HepG2 (cell line): ENCODE measurements around the gene TUBA1C. TPM values are rescaled to one million over a fixed set of nuclear protein-coding genes. Genes with fewer than 3 reads are reported as not detected.

Experiments
- ATAC-seq: fragments of 200-7000 bp; cut with Tn5 transposase; 3 replicates; pipeline ENCODE4 v1.9.1; 2020; ENCODE audit warnings: mild to moderate bottlenecking, moderate library complexity
- BruUV-seq: library from RNA; stranded (reverse); fragments of 400-500 nt; replicated peaks from 2 replicates; lab custom pipeline; 2021; lab: Mats Ljungman, UMichigan
- CTCF ChIA-PET: fragments of 300-600 bp; formaldehyde crosslinking; extraction: SDS; loops from one replicate; lab custom pipeline; 2021; ENCODE audit warnings: low total read pairs, inconsistent platforms, low intra/inter-chr PET ratio; lab: Yijun Ruan, JAX
- POLR2A ChIA-PET: fragments of 350-600 bp; sonication (Branson Sonifier 250); formaldehyde crosslinking; loops from one replicate; lab custom pipeline; 2020; ENCODE audit warnings: antibody characterized with exemption, inconsistent platforms; lab: Yijun Ruan, JAX
- DNase-seq: peaks from one replicate; pipeline ENCODE4 v3.0.0-alpha.2; 2015; ENCODE audit warnings: low spot score
- FAIRE-seq: peaks from 3 replicates; lab custom pipeline; 2011; peaks lifted over from hg19 to GRCh38; lab: Jason Lieb, UNC
- H2AFZ ChIP-seq: one replicate; pipeline ENCODE4 v1.6.1; 2011; ENCODE audit warnings: low read length, inconsistent platforms
- H3K27ac ChIP-seq: fragments of 300-600 bp; 3 replicates; pipeline ENCODE4 v1.8.0; 2011; ENCODE audit warnings: mixed run types, mild to moderate bottlenecking, mixed read lengths, low read length, inconsistent platforms; ENCODE audit not compliant: insufficient read depth; ENCODE audit errors: extremely low read length
- H3K27me3 ChIP-seq, 2 experiments: fragments of 200-600 bp in 1 of 2; 2 replicates in 1 of 2; 3 replicates in 1 of 2; pipeline versions ENCODE4 v1.6.0 to v1.8.0; 2011; ENCODE audit warnings: low read length in 2 of 2, mild to moderate bottlenecking in 2 of 2, moderate library complexity in 2 of 2, inconsistent platforms in 1 of 2; ENCODE audit not compliant: insufficient read depth in 2 of 2, control insufficient read depth in 1 of 2
- H3K36me3 ChIP-seq, 2 experiments: fragments of 200-600 bp in 1 of 2; replicated peaks in 1 of 2; 2 replicates in 1 of 2; 3 replicates in 1 of 2; pipeline versions ENCODE4 v1.5.1 to v1.8.0; 2011; ENCODE audit warnings: low read length in 2 of 2, inconsistent platforms in 1 of 2; ENCODE audit not compliant: insufficient read depth in 2 of 2, control insufficient read depth in 1 of 2
- H3K4me1 ChIP-seq: 2 replicates; pipeline ENCODE4 v1.5.1; 2012; ENCODE audit warnings: low read length, inconsistent platforms; ENCODE audit not compliant: insufficient read depth
- H3K4me2 ChIP-seq: 2 replicates; pipeline ENCODE4 v1.6.0; 2011; ENCODE audit warnings: low read depth, low read length, inconsistent platforms
- H3K4me3 ChIP-seq, 3 experiments: fragments of 200-600 bp in 1 of 3; sonication (generic), shearing (Covaris generic) in 1 of 3; replicated peaks in 1 of 3; 2 replicates each; pipeline ENCODE4 v1.5.1; 2011 to 2016; ENCODE audit warnings: low read length in 3 of 3, inconsistent platforms in 2 of 3, low read depth in 2 of 3, mild to moderate bottlenecking in 2 of 3, control low read depth in 1 of 3, mixed read lengths in 1 of 3; ENCODE audit not compliant: insufficient read depth in 1 of 3
- H3K79me2 ChIP-seq: one replicate; pipeline ENCODE4 v1.6.1; 2011; ENCODE audit warnings: low read length, inconsistent platforms; ENCODE audit not compliant: insufficient read depth
- H3K9ac ChIP-seq: 2 replicates; pipeline ENCODE4 v1.6.0; 2011; ENCODE audit warnings: mild to moderate bottlenecking, low read depth, low read length, inconsistent platforms; ENCODE audit not compliant: insufficient read depth
- H3K9me3 ChIP-seq: 2 replicates; pipeline ENCODE4 v1.5.1; 2012; ENCODE audit warnings: mild to moderate bottlenecking, low read length
- H4K20me1 ChIP-seq: 2 replicates; pipeline ENCODE4 v1.6.0; 2011; ENCODE audit warnings: inconsistent platforms, mild to moderate bottlenecking, low read length, moderate library complexity; ENCODE audit not compliant: insufficient read depth
- CHCHD3 ChIP-seq: sonication (generic); formaldehyde crosslinking; IDR thresholded peaks from 2 replicates; pipeline ENCODE4 v1.8.0; 2022; ENCODE audit warnings: mild to moderate bottlenecking, missing genetic modification reagents, moderate library complexity
- FOXC1 ChIP-seq: sonication (generic); formaldehyde crosslinking; IDR thresholded peaks from 2 replicates; pipeline ENCODE4 v1.8.0; 2022; ENCODE audit warnings: mild to moderate bottlenecking, missing genetic modification reagents, borderline replicate concordance
- KMT2A ChIP-seq: sonication (generic); formaldehyde crosslinking; IDR thresholded peaks from 2 replicates; pipeline ENCODE4 v1.4.0; 2020; ENCODE audit warnings: missing genetic modification reagents
- NBN ChIP-seq: fragments of 450-650 bp; conservative IDR thresholded peaks from 2 replicates; pipeline ENCODE4 v1.6.1; 2017
- NRL ChIP-seq: sonication (generic); formaldehyde crosslinking; IDR thresholded peaks from 2 replicates; pipeline ENCODE4 v1.5.0; 2020; ENCODE audit warnings: missing genetic modification reagents, mild to moderate bottlenecking, moderate library complexity, borderline replicate concordance
- PAX8 ChIP-seq: sonication (generic); formaldehyde crosslinking; IDR thresholded peaks from 2 replicates; pipeline ENCODE4 v1.8.0; 2022; ENCODE audit warnings: mild to moderate bottlenecking, missing genetic modification reagents, borderline replicate concordance
- SATB2 ChIP-seq: sonication (generic); formaldehyde crosslinking; IDR thresholded peaks from 2 replicates; pipeline ENCODE4 v1.5.0; 2020; ENCODE audit warnings: missing genetic modification reagents
- ZBTB7B ChIP-seq: sonication (generic); formaldehyde crosslinking; IDR thresholded peaks from 2 replicates; pipeline ENCODE4 v1.4.0; 2020; ENCODE audit warnings: missing genetic modification reagents
- ZNF10 ChIP-seq: sonication (generic); formaldehyde crosslinking; IDR thresholded peaks from 2 replicates; pipeline ENCODE4 v1.4.0; 2020; ENCODE audit warnings: mild to moderate bottlenecking, low read depth, missing genetic modification reagents, borderline replicate concordance
- ZNF34 ChIP-seq: sonication (generic); formaldehyde crosslinking; IDR thresholded peaks from 2 replicates; pipeline ENCODE4 v1.4.0; 2020; ENCODE audit warnings: mild to moderate bottlenecking, missing genetic modification reagents, borderline replicate concordance
- ZNF556 ChIP-seq: sonication (generic); formaldehyde crosslinking; IDR thresholded peaks from 2 replicates; pipeline ENCODE4 v1.4.0; 2020; ENCODE audit warnings: mild to moderate bottlenecking, missing genetic modification reagents, borderline replicate concordance
- ZNF777 ChIP-seq: sonication (generic); formaldehyde crosslinking; IDR thresholded peaks from 2 replicates; pipeline ENCODE4 v1.4.0; 2020; ENCODE audit warnings: missing genetic modification reagents
- ZNF850 ChIP-seq: sonication (generic); formaldehyde crosslinking; conservative IDR thresholded peaks from 2 replicates; pipeline ENCODE4 v1.9.0; 2021; ENCODE audit warnings: mild to moderate bottlenecking, missing genetic modification reagents
- WGBS: methylation state at CpG from one replicate; pipeline ENCODE4 v1.1.6; 2017; ENCODE audit warnings: low lambda C conversion rate; 5-methylcytosine and 5-hydroxymethylcytosine counted together
- in situ Hi-C: cut with HindIII; loops from 2 replicates; pipeline ENCODE4 v1.10.0; 2017; ENCODE audit warnings: low pct_unique_long_range_greater_than_20kb; ENCODE audit not compliant: extremely low pct_ligation_motif_present
- intact Hi-C: fragments of 100-400 bp; cut with micrococcal nuclease; formaldehyde crosslinking; loops from one replicate; pipeline ENCODE4 v1.10.0; 2022; ENCODE audit not compliant: unreplicated experiment
- polyA plus RNA-seq, 8 experiments: library from polyadenylated mRNA; depleted of rRNA in 3 of 8; stranded (reverse) in 7 of 8; unstranded in 1 of 8; fragments of >200 nt; fragmentation: Illumina TruSeq in 4 of 8; extraction: Trizol in 4 of 8; gene quantifications; 2 replicates each; pipeline versions ENCODE4 v1.2.1 to v1.2.3, GENCODE V29; 2011 to 2016; ENCODE audit warnings: low read depth in 4 of 8, missing spikeins in 1 of 8, mixed read lengths in 1 of 8; ENCODE audit not compliant: insufficient read depth in 1 of 8
- total RNA-seq, 5 experiments: library from RNA; depleted of rRNA; stranded (reverse); fragments of >200 nt; fragmentation: Illumina TruSeq; extraction: Trizol; gene quantifications; 2 replicates each; pipeline ENCODE4 v1.2.3, GENCODE V29; 2016; ENCODE audit warnings: low read depth in 1 of 5
- TF ChIP-seq, protein P1 (sequence below): sonication (generic); formaldehyde crosslinking; IDR thresholded peaks from 2 replicates; pipeline ENCODE4 v1.5.0; 2020; ENCODE audit warnings: missing genetic modification reagents, mild to moderate bottlenecking, borderline replicate concordance
- TF ChIP-seq, protein P2 (sequence below): conservative IDR thresholded peaks from 2 replicates; pipeline ENCODE4 v1.6.1; 2018; ENCODE audit warnings: missing genetic modification reagents

Gene TUBA1C
- total and polyA plus RNA-seq, 2 of the 13 experiments (the other 11 are each of a cell fraction or from before 2014, with no cell fraction given): 693 to 1,075 TPM

DNA sequence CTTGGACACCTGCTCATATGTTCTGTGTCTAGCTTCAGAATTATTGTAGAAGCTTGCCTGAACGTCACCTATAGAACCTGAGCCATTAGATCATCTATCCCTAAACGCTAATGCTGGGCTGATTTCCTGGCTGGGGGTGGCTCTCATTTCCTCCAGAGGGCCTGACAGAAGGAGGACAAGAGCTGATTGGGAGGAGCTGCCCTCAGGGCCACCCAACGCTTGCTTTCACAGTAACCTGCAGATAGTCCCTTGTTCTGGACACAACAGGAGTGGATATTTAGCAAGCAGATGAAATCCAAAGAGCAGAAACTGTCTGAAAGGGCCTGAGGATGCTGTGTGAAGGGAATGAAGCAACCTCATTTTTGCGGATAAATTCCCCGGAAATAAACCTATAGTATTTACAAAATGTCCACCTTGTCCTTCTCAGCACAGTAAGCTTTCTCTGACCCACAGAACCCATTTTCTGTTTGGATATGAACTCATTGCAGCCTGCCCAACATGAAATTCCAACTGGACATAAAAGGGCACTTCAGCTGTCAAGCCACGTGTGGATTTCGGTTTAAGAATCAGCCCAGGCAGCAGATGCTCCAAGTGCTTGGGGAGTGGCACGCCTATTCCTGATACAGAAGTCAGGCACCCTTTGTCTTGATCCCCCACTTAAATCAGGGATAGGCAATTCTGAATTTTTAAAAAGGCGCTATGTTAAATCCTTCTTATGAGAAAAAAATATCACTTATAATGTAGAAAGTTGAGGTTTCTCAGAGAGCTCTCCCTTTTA, 32.8 kb upstream of the TUBA1C start:
- no TSS peak for BruUV-seq
- FAIRE-seq (no peak), DNase-seq (no peak), ATAC-seq (no peak)
- Histone ChIP-seq H3K27ac (no peak overlapping the region), H2AFZ (peak overlapping the region; percentile 42), H3K9me3 (no peaks in the 10 kb centered on the region), H3K4me3 (no peak overlapping the region), H3K79me2 (no peaks in the 10 kb centered on the region), H3K36me3 (no peaks in the 10 kb centered on the region), H3K27me3 (peaks cover 0 to 8% of the 10 kb centered on the region in 2 experiments; a peak in 2 of 5 replicates), H4K20me1 (no peaks in the 10 kb centered on the region), H3K4me2 (peak overlapping the region; percentile 82; the same call in 1 of the 2 replicates), H3K9ac (no peak overlapping the region), H3K4me1 (peaks cover 33% of the 10 kb centered on the region)
- TF ChIP-seq, protein P1, sequence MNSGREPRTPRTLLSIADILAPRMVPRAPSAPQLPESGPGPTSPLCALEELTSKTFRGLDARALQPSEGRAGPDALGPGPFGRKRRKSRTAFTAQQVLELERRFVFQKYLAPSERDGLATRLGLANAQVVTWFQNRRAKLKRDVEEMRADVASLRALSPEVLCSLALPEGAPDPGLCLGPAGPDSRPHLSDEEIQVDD (CRISPR knock-in tag): no peak
- TF ChIP-seq NBN (no peak), ZBTB7B (no peak), SATB2 (CRISPR knock-in tag) (no peak), ZNF777 (CRISPR knock-in tag) (no peak), NRL (CRISPR knock-in tag) (no peak), KMT2A (CRISPR knock-in tag) (no peak), ZNF850 (CRISPR knock-in tag) (no peak), ZNF34 (CRISPR knock-in tag) (no peak), FOXC1 (no peak), ZNF10 (CRISPR knock-in tag) (no peak), ZNF556 (no peak), PAX8 (CRISPR knock-in tag) (no peak), CHCHD3 (no peak)
- TF ChIP-seq, protein P2, sequence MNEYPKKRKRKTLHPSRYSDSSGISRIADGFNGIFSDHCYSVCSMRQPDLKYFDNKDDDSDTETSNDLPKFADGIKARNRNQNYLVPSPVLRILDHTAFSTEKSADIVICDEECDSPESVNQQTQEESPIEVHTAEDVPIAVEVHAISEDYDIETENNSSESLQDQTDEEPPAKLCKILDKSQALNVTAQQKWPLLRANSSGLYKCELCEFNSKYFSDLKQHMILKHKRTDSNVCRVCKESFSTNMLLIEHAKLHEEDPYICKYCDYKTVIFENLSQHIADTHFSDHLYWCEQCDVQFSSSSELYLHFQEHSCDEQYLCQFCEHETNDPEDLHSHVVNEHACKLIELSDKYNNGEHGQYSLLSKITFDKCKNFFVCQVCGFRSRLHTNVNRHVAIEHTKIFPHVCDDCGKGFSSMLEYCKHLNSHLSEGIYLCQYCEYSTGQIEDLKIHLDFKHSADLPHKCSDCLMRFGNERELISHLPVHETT (CRISPR knock-in tag): no peak
- intact Hi-C loops (no loop called here), in situ Hi-C loops (no loop called here)
- POLR2A ChIA-PET: interaction anchor here (0.5 to 1.3 kb wide), 3 partner anchors 9 to 101 kb away, joined by 3 to 5 read pairs (median 3); no protein-coding TSS in a partner anchor
- WGBS: 34% methylated on average over 9 of the region's 9 CpGs
- CTCF ChIA-PET: no interaction called here
